LNCAP (cell line): Measurements from ENCODE around the gene DPP6.

Experiments
- TF ChIP-seq, protein P1 (sequence below): fragments of 450-650 bp; IDR thresholded peaks from 2 replicates; pipeline ENCODE4 v1.5.1; 2017; ENCODE audit warnings: mild to moderate bottlenecking

DPP6 gene

DNA sequence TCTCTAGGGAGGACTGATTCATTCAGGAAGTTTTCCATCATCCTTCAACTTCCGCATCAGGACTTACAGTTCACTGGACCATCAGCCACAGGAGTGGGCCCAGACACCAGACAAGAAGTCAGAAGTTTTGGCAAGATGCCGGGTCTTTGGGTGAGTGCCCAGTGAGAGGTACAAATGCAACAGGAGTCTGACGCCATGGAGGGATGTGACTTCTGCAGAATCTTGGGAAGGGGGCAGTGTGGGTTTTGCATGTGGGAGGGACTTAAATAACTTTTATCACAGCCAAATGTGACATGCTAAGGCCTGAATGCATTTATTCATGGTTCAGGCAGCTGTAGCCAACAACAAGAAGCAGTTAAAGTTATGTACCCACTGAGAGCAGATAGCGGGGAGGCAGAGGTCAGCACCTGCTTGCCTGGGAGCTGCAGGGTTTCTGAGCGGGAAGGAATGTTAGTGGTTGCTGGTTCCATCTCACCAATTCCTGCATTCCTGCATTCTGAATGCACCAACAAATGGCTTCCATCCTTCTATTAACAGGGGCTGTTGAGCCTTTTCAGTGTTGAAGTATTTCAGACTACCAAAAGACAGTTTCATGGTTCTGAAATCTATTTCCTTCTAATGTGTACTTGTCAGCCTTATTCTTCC, 575.6 kb downstream of the DPP6 start:
- TF ChIP-seq, protein P1, sequence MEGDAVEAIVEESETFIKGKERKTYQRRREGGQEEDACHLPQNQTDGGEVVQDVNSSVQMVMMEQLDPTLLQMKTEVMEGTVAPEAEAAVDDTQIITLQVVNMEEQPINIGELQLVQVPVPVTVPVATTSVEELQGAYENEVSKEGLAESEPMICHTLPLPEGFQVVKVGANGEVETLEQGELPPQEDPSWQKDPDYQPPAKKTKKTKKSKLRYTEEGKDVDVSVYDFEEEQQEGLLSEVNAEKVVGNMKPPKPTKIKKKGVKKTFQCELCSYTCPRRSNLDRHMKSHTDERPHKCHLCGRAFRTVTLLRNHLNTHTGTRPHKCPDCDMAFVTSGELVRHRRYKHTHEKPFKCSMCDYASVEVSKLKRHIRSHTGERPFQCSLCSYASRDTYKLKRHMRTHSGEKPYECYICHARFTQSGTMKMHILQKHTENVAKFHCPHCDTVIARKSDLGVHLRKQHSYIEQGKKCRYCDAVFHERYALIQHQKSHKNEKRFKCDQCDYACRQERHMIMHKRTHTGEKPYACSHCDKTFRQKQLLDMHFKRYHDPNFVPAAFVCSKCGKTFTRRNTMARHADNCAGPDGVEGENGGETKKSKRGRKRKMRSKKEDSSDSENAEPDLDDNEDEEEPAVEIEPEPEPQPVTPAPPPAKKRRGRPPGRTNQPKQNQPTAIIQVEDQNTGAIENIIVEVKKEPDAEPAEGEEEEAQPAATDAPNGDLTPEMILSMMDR, result no peak

DNA sequence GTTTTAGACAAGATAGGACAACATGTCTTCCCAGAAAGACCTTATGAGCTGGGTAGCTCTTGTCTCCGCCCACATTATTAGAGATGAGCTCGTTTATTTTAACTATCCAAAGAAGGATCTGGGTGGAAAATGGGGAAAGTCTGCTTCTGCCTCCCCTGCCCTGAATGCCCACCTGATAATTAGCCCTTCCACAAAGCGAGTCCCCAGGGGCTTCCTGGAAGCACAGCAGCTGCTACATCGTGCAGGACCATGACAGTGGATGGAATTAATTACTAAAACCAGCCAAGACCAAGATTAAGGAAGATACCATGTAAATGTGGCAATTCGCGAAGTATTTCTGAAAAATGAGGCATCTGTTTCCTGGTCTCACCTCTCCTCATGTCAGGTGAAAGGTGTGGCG, 576.4 kb downstream of the DPP6 start:
- TF ChIP-seq, protein P1, result no peak

DNA sequence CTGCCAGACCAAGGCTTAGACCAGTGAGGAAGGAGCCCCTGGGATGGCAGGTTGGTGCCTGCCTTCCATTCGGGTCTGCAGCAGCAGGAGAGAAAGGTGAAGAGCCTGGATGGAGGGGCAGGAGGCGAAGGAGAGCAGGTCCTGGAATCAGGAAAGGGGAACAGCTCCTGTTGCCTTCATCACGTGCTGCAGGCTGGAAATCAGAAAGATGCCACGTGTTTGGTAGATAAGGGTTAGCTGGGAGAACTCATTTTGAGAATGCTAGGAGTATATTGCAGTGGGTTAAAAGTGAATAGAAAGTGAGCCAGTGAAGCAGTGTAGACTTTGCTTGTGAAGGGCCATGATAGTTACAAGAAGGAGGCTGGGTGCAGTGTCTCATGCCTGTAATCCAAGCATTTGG, 579.0 kb downstream of the DPP6 start:
- TF ChIP-seq, protein P1, result no peak

DNA sequence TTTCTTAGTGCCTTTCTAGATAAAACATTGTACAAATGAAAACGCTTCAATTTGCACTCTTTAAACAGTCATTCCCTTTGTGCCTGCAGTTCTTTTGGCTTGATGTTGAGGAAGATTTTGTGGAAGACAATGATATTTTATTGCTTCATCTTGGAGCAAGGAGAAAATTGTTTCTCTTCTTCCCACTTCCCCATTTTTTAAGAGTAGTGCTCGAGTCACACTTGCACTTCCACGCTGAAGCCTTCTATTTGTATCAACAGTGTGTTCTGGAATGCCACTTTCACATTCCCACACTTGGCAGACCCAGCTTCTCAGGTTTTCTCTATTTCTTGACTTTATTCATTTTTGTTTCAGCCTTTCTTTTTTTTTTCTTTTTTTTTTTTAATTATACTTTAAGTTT, 581.4 kb downstream of the DPP6 start:
- TF ChIP-seq, protein P1, result no peak

DNA sequence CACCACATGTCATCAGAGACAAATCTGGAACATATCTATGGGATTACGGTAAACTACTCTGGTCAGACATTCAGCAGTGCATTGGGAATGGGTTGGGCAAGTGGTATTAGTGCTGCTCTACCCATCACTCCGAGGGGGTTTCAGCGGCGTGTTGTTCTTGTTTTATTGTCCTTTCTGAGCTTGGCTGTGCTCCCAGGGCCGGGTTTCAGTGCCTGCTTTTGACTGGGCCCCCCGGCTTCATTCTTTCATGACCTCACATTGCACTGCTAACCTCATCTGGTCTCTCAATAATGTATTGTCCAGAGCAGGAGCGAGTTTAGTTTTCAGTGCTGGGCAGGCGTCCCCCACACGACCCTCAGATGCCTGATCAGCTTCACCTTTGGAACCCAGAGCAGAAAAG, 586.1 kb downstream of the DPP6 start:
- TF ChIP-seq, protein P1, result no peak

DNA sequence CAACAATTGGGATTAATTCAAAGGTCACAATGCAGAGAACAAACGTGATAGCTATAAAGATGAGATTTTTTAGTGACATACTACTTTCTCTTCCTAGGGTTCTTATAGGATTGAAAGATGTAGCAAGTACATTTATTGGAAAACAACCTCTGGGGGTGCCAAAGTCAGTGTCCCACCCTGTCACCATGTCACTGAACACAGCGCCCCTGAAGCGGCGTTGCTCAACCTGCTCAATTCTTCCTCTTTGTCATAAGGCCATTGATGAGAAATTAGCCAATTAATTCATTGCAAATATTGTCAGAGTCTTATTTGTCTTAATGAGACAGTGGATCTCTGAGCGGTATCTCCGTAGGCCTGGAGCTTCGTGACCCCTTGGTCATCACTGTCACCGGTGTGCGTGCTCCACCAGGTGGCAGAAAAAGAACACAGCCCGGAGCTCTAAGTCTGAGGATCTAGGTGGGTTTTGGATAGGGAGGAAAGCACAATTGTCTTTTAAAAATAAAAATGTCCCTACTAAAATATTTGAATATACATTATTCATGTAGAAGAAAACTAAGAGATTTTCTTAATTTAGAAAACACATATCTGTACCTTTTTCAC, 588.2 kb downstream of the DPP6 start:
- TF ChIP-seq, protein P1, result peak; percentile 44

DNA sequence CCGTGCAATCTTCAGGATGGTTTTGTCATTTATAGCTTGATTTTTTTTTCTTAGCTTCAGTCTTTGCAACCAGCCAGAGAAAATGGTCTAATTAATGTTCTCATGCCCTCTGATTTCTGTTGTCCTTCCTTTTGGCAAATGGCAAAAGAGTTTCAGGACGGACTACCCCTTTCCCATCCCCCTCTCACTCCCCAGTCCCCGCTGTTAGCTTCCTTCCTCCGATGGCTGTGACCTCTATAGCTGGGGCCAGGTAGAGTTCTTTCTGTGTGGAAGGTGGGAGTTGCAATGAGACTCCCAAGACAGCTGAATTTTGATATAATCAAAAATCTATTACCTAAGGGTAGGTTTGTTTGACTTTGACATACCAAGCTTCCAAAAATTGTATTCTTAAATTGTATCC, 588.7 kb downstream of the DPP6 start:
- TF ChIP-seq, protein P1, result no peak
